Loucy (cell line): Measurements from ENCODE around the gene MMP15.

Experiments used
- EZH2phosphoT487 ChIP-seq: fragments of 200-600 bp; IDR thresholded peaks from 2 replicates; pipeline ENCODE4 v1.6.1; 2018; ENCODE audit warnings: antibody characterized with exemption, mild to moderate bottlenecking, moderate library complexity, borderline replicate concordance
- TF ChIP-seq, protein P1 (sequence below): fragments of 200-600 bp; sonication (generic); conservative IDR thresholded peaks from 2 replicates; pipeline ENCODE4 v1.5.1; 2014; ENCODE audit warnings: mild to moderate bottlenecking, antibody characterized with exemption, low read length

DNA sequence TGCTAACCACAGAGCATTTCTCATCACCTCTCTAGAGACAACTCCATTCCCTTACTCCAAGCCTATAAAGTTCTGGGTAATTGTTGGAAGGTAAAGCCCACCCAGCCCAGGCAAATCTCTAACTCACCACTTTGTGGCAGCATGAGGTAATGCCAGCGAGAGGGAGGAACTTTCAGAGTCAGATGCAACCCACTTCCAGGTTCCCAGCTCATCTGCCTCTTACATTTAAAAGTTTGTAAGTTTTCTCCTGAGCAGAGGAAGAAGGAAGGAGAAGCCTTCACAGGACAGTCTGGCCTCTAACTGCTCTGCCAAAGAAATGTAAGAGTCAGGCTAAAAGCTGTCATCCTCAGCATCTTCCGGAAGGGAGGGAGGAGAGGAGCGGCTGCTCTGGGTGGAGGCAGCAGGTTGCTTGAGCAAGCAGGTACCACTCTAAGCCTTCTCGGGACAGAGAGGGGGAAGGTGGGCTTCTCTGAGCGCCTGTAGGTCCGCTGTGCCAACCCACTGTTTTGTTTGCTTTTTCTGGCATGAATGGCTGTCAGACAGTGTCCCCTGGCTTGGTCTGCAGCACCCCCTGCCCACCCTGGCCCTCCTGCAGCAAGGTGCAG lies 26.1 kb upstream of the MMP15 start:
- TF ChIP-seq, protein P1, sequence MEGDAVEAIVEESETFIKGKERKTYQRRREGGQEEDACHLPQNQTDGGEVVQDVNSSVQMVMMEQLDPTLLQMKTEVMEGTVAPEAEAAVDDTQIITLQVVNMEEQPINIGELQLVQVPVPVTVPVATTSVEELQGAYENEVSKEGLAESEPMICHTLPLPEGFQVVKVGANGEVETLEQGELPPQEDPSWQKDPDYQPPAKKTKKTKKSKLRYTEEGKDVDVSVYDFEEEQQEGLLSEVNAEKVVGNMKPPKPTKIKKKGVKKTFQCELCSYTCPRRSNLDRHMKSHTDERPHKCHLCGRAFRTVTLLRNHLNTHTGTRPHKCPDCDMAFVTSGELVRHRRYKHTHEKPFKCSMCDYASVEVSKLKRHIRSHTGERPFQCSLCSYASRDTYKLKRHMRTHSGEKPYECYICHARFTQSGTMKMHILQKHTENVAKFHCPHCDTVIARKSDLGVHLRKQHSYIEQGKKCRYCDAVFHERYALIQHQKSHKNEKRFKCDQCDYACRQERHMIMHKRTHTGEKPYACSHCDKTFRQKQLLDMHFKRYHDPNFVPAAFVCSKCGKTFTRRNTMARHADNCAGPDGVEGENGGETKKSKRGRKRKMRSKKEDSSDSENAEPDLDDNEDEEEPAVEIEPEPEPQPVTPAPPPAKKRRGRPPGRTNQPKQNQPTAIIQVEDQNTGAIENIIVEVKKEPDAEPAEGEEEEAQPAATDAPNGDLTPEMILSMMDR, result peak; percentile 40
- TF ChIP-seq EZH2phosphoT487, result no peak
